Stimulated activated CD8-positive, alpha-beta memory T cell treated with anti-CD3 and anti-CD28 coated beads, Interleukin-7, amount 100 ng/mL, for 48 hours (primary cell): Measurements from ENCODE around the gene PLAU.
A peak's percentile ranks its signal among the peaks of the same experiment; 100 is the strongest.

Source experiments
- DNase-seq, 2 donors: peaks; one replicate each; pipeline ENCODE4 v3.0.0-alpha.2; 2020; ENCODE audit warnings: low read depth in 1 of 2; ENCODE audit errors: extremely low read depth in 1 of 2

PLAU gene

GRCh38 chr10:73910764-73911552 is at the start of gene PLAU:
Gene PLAU, plus strand, starts transcription at chr10:73911132. Its CDS starts 424 bp downstream, at chr10:73911556.
- DNase-seq: no peak

GRCh38 chr10:73862011-73862410 is 48.9 kb upstream of the PLAU start:
- DNase-seq: no peak

GRCh38 chr10:73863039-73863817 is 47.7 kb upstream of the PLAU start:
- DNase-seq: no peak

DNA sequence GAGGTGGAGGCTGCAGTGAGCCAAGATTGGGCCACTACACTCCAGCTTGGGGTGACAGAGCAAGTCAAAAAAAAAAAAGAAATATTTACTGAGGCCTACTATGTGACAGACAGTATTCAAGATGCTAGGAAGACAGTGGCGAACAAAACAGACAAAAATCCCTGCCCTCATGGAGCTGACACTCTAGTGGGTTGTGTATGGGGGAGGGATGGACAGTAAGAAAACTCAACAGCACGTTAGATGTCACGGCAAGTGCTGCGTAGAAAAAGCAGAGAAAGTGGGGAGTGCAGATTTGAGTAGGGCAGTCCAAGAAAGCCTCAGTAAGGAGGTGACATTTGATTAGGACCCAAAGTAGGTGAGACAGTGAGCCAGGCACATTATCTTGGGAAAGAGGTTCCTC is 46.7 kb upstream of the PLAU start:
- DNase-seq: no peak

DNA sequence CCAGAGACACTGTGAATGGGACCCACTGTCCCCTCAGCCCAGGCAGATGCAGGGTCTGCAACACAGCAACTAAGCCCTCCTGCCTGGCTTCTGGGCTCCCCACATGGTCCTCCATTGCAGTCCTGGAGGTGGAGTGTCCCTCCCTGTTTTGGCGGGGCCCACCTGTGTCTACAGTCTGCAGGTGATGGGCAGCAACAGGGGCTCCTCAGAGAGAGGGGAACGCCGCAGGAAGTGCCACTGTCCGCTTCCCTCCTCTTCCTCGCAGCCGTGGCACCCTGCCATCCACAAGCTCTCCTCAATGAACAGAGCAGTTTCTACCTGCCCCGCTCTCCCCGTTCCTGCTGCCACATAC is 45.8 kb upstream of the PLAU start:
- DNase-seq: no peak

GRCh38 chr10:73865459-73866442 is 45.2 kb upstream of the PLAU start:
- DNase-seq: peak in 1 of 2 donors; percentile 18

- DNase-seq: no peak
Observed at GRCh38 chr10:73866621-73867020, 44.3 kb upstream of the PLAU start.

GRCh38 chr10:73867126-73867807 is 43.7 kb upstream of the PLAU start:
- DNase-seq: no peak

- DNase-seq: no peak
Observed at GRCh38 chr10:73867871-73868631, 42.9 kb upstream of the PLAU start.

DNA sequence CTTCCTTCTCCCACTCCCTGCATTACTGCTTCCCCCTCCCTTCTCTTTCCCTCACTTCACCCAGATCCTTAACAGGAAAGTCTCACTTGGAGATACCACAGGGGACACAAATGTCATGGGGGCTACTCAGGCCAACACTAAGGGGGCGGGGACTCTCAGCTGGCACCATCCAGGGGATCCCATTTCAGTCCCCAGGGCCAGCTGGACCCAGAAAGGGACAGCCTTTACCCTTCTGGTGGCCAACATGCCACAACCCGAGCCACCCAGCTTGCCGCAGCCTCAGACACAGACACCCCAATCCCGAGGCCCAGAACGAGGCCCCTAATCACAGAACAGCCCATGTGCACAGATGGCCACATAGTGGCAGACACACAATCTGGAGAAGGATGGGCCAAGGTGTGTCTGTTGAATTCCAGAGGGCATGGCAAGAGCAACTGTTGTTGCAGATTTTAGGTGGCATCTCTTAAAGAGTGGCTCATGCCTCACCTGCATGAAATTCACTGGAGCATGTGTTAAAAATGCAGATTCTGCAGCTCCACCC is 42.2 kb upstream of the PLAU start:
- DNase-seq: no peak

DNA sequence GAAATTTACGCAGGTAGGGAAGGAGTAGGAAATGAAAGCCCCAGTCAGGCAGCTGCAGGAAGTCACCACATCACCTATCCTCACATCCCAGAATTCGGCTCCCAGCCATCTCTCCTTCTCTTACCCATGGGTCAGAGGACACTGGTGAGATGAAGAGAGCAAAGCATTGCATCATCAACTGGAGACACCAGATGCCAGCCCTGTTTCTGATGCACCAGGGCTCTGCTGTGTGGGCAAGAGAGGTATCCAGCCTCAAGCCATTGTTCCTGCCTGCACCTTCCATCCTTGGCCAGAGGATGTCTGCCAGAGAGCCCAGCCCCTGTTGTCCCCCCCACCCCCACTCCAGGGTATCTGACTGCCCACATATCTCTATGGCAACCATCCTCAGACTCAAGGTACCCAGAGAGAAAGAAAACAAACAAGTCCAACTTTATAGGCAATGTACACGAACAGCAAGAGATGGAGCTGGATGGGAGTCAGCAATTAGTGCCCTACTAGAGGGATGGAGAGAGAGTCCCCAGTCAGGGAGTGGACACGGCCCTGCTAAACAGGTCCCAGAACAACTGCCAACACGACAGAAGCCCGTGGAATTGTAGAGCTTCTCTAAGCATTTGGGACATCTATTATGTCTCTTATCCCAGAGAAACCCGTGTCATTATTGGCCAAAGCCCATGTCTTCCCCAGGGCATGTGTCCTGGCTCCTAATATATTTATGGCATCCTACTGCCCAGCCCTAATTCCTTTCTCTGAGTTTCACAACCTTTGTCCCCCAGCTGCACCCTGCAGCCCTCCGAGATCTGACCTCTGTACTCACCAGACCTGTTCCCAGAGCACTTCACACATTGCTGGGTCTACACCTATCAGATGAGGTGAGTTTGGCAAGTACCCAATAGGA is 39.4 kb upstream of the PLAU start:
- DNase-seq: no peak

- no peak for DNase-seq
Observed at GRCh38 chr10:73872190-73872710, 38.7 kb upstream of the PLAU start.

DNA sequence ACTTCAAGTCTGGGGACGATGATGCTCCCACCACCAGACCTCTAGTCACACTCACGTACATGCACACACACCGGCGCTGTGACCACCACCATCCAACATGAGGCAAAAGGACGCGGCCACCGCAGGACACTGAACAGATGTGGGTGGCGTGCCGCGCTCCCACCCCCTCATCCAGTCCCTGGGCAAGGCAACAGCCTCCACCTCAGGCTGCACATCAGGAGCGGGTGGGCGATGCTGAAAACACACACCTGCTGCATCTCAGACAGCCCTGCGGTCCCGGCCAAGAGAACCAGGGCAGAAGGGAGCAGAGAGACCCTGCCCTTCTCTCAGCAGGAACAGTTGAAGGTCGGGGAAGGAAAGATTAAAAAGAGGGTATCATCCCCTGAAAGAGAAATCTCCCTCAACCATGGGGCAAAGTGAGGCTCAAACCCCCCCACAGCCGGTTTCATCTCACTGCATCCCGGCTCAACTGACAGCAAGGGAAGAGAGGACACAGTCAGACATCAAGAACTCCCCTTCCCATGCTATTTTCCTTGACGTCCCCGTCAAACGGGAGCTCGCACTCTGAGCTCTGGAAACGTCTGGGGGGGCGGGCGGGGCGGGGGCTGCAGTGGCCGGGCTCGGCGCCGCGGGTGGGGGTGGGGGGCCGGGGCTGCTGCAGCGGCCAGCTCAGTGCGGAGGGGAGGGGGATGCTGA is 37.6 kb upstream of the PLAU start:
- no peak for DNase-seq

GRCh38 chr10:73873838-73874215 is 37.1 kb upstream of the PLAU start:
- DNase-seq: no peak

- DNase-seq: peak in 1 of 2 donors; percentile 68
Observed at GRCh38 chr10:73874267-73875138, 36.4 kb upstream of the PLAU start, which contains the start of gene CAMK2G. Gene CAMK2G, minus strand, starts transcription at chr10:73874555. Its CDS starts 94 bp downstream, at chr10:73874461.

GRCh38 chr10:73875139-73875475 is 35.8 kb upstream of the PLAU start:
- no peak for DNase-seq

DNA sequence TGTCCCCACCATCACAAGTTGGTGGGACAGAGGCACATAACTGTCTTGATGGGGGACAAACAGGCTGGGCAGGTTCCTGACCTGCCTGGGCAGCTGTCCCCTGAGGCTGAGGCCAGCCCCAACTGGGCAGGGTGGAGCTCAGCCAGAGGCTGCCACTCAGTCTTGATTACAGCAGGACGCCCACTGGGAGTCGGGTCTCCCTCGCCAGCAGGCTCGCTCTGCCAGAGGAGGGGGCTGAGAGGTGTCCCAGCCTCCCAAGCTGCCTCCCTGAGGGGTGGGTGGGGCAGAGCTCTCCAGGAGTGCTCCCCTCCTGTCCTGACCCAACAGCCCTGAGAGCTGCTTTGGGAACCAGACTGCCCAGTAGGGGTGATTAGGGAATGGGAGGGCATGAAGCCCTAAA is 34.8 kb upstream of the PLAU start:
- no peak for DNase-seq
